ENCODE results near the gene SUPT3H. TPM values are rescaled to one million over a fixed set of nuclear protein-coding genes. Genes with fewer than 3 reads are reported as not detected.

SUPT3H gene
- total and polyA plus RNA-seq, 2 of the 8 experiments (the other 6 are each of a cell fraction or from before 2014, with no cell fraction given), result 18.8 to 23.0 TPM

DNA sequence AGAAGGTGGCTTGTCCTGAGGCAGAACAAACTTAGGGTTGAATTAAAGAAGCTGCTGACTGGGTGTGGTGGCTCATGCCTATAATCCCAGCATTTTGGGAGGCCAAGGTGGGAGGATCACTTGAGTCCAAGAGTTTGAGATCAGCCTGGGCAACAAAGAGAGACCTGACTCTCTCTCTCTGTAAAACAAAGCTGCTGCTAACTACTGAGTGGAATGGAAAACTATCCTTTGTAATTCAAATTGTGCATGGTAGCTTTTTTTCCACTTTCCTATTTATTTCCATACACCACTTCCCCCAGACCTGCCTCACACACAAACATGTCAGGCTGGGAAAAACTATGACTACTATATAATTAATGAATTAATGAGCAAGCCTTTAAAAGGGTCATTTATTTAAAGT lies 553.2 kb downstream of the SUPT3H start:
- CTCF ChIA-PET (ENCODE audit: partially characterized antibody), result interaction anchor here (1.5 to 4.4 kb wide), 2 partner anchors 168 to 198 kb away, joined by 6 to 14 read pairs; no protein-coding TSS in a partner anchor
- Histone ChIP-seq H2BK12ac (ENCODE audit: low read depth, low read length) (no peak overlapping the region), H3K4me1 (replicated peaks in 1 of 4; ENCODE audit: control insufficient read depth in 3 of 4, insufficient read depth in 4 of 4, low read length in 3 of 4) (peaks cover 0 to 4% (median 0%) of the 10 kb centered on the region in 4 experiments; a peak in 1 of 7 replicates), H2AK5ac (ENCODE audit: low read depth, low read length) (no peak overlapping the region), H2BK120ac (replicated peaks; ENCODE audit: low read depth, low read length) (no peak overlapping the region), H3K23ac (ENCODE audit: insufficient read length) (no peak overlapping the region), H4K8ac (ENCODE audit: extremely low read depth, insufficient read depth, low read length) (no peak overlapping the region), H3K4me2 (ENCODE audit: insufficient read depth in 1 of 2, low read depth in 2 of 2, low read length in 2 of 2) (no peak overlapping the region), H3K4ac (replicated peaks; ENCODE audit: insufficient read length, low read depth, low read length) (no peak overlapping the region), H2AFZ (ENCODE audit: low read length) (no peak overlapping the region), H2BK20ac (ENCODE audit: low read length) (no peak overlapping the region), H3K14ac (ENCODE audit: insufficient read length) (no peak overlapping the region), H2BK15ac (ENCODE audit: low read length) (no peak overlapping the region), H3K36me3 (ENCODE audit: control insufficient read depth in 2 of 4, insufficient read depth in 4 of 4, low read length in 3 of 4) (no peaks in the 10 kb centered on the region), H2BK5ac (ENCODE audit: low read depth, low read length) (no peak overlapping the region), H3K23me2 (ENCODE audit: low read depth, low read length) (no peaks in the 10 kb centered on the region), H3K9ac (replicated peaks in 1 of 4; ENCODE audit: extremely low read depth in 1 of 4, low read depth in 3 of 4, low read length in 3 of 4) (no peak overlapping the region), H3K18ac (ENCODE audit: extremely low read depth, low read length) (no peak overlapping the region), H3K27me3 (replicated peaks in 1 of 4; ENCODE audit: control insufficient read depth in 3 of 4, extremely low read depth in 1 of 4, insufficient read depth in 3 of 4, low read length in 3 of 4) (no peaks in the 10 kb centered on the region), H3K9me3 (ENCODE audit: insufficient read depth in 2 of 2, low read depth in 1 of 2, low read length in 1 of 2) (no peaks in the 10 kb centered on the region), H4K5ac (ENCODE audit: insufficient read length, low read depth, low read length) (no peak overlapping the region), H3K4me3 (ENCODE audit: extremely low read depth in 1 of 4, insufficient read depth in 2 of 4, low read depth in 3 of 4, low read length in 4 of 4) (no peak overlapping the region), H3K56ac (replicated peaks; ENCODE audit: insufficient read length, low read depth, low read length) (no peak overlapping the region), H4K20me1 (replicated peaks in 1 of 2; ENCODE audit: control insufficient read depth in 1 of 2, insufficient read depth in 2 of 2, low read length in 2 of 2) (no peaks in the 10 kb centered on the region), H3K27ac (ENCODE audit: low read depth, low read length) (no peak overlapping the region), H3K79me1 (ENCODE audit: low read depth, low read length) (no peaks in the 10 kb centered on the region), H4K91ac (replicated peaks; ENCODE audit: insufficient read length, low read length) (no peak overlapping the region), H3K79me2 (ENCODE audit: control insufficient read depth in 1 of 2, insufficient read depth in 2 of 2, low read length in 2 of 2) (no peaks in the 10 kb centered on the region)
- FAIRE-seq (no peak), DNase-seq (ENCODE audit: low read depth in 1 of 2, low spot score in 2 of 2) (no peak)
- TF ChIP-seq KDM1A (IDR thresholded peaks at IDR 0.05; ENCODE audit: borderline replicate concordance, low read length), result 0 out of 2 replicates have a peak, but pooled peaks have one; percentile 28
- no peak for TF ChIP-seq TAF1 (IDR thresholded peaks at IDR 0.05; ENCODE audit: low read depth, low read length)
- no peak for TF ChIP-seq SIRT6 (IDR thresholded peaks at IDR 0.05; ENCODE audit: low read length)
- POLR2A ChIA-PET (ENCODE audit: partially characterized antibody), result interaction anchor here (0.6 to 1.2 kb wide), 2 partner anchors 15 to 19 kb away, joined by 3 read pairs; no protein-coding TSS in a partner anchor
